HG03439 (cell line): ENCODE measurements around the gene SNX27.
"Not testable (repeated sequence)": the region's sequence is repeated elsewhere in the genome, so short reads cannot be mapped to it uniquely, and the experiment has no call there.

Source experiments
- ATAC-seq: cut with Tn5 transposase; IDR thresholded peaks from one replicate; pipeline ENCODE4 v1.9.1; 2021; ENCODE audit warnings: mild to moderate bottlenecking, moderate library complexity; ENCODE audit not compliant: unreplicated experiment

The SNX27 gene

GRCh38 chr1:151638074-151638775 lies 26.4 kb downstream of the SNX27 start:
- ATAC-seq, result no peak

DNA sequence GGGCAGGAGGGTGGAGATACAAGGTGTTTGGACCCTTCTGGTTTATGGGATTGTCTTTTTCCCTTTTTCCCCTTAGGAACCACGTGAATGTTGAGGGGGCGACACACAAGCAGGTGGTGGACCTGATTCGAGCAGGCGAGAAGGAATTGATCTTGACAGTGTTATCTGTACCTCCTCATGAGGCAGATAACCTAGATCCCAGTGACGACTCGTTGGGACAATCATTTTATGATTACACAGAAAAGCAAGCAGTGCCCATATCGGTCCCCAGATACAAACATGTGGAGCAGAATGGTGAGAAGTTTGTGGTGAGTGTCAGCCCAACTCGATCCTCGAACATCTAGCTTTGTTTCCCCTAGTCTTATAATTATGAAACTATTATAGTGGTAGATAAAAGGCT lies 27.0 kb downstream of the SNX27 start:
- no peak for ATAC-seq

- ATAC-seq, result no peak
Observed at GRCh38 chr1:151639466-151639865, 27.6 kb downstream of the SNX27 start.

- ATAC-seq, result no peak
Observed at GRCh38 chr1:151641229-151641628, 29.4 kb downstream of the SNX27 start.

DNA sequence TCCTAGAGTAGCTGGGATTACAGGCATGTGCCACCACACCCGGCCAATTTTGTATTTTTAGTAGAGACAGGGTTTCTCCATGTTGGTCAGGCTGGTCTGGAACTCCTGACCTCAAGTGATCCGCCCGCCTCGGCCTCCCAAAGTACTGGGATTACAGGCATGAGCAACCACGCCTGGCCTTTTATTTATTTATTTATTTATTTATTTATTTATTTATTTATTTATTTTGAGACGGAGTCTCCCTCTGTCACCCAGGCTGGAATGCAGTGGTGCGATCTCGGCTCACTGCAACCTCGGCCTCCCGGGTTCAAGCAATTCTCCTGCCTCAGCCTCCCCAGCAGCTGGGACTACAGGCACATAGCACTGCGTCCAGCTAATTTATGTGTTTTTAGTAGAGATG lies 31.2 kb downstream of the SNX27 start:
- not testable (repeated sequence) for ATAC-seq

DNA sequence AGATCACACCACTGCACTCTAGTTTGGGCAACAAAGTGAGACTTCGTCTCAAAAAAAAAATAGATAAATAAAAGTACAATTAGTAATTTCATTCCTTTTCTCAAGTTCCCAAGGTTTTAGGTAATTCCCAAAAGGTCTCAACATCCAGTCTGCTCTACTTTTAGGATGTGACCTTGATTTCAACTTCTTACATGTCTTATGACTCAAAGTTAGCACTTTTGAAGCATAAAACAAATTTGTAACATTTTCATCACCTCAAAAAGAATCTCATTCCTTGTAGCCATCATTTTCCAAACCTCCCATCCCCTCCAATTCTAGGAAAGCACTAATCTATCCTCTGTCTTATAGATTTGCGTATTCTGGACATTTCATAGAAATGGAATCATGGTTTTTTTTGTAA lies 32.2 kb downstream of the SNX27 start:
- no peak for ATAC-seq

GRCh38 chr1:151653397-151653796 lies 41.5 kb downstream of the SNX27 start:
- ATAC-seq, result no peak

- no peak for ATAC-seq
Observed at GRCh38 chr1:151655371-151655770, 43.5 kb downstream of the SNX27 start.

- no peak for ATAC-seq
Observed at GRCh38 chr1:151661751-151662150, 49.9 kb downstream of the SNX27 start.

DNA sequence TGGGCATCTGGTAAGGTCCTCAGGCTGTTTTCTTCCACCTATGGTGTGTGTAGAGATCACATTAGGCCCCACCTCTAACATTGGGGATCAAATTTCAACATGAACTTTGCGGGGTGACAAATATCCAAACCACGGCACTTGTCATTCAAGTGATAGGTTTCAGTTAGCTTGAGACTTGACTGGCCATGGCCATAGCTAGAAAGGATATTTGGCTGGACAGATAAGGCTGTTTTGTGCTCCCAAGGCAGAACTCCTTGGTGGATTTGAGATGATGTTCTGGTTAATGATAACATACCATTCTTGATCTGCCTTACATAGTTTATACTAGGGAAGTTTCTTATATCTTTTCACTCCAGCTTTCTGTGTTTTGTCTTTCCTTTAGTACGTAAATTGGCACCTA lies 56.2 kb downstream of the SNX27 start:
- no peak for ATAC-seq

DNA sequence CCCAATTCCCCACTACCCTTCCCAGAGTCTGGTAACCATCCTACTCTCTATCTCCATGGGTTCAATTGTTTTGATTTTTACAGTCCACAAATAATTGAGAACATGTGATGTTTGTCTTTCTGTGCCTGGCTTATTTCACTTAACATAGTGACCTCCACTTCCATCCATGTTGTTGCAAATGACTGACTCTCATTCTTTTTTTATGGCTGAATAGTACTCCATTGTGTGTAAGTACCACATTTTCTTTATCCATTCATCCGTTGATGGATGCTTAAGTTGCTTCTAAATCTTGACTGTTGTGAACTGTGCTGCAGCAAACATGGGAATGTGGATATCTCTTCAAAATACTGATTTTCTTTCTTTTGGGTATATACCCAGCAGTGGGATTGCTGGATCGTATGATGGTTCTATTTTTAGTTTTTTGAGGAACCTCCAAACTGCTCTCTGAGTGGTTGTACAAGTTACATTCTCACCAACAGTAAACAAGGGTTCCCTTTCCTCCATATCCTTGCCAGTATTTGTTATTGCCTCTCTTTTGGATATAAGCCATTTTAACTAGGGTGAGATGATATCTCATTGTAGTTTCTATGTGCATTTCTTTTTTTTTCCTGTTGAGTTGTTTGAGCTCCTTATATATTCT lies 58.3 kb downstream of the SNX27 start:
- ATAC-seq, result not testable (repeated sequence)

- no peak for ATAC-seq
Observed at GRCh38 chr1:151673407-151673806, 61.6 kb downstream of the SNX27 start.

DNA sequence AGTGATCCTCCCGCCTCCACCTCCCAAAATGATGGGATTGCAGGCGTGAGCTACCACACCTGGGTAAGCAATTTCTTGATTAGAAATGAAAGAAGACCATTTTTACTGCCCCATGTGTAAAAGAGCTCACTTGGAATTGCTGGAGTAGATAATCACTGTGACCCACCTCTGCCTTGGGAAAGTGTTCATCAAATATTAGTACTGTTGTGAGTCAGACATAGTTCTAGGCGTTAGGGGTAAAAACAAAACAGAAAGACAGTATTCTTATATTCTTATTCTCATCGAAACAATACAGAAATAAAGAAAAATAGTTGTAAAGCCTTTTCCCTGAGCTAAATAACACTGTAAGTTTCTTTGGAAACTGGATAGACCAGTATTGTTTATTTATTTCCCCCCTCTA lies 68.5 kb downstream of the SNX27 start:
- ATAC-seq, result no peak

- no peak for ATAC-seq
Observed at GRCh38 chr1:151680826-151681225, 69.0 kb downstream of the SNX27 start.

- ATAC-seq, result no peak
Observed at GRCh38 chr1:151681923-151682322, 70.1 kb downstream of the SNX27 start.

- not testable (repeated sequence) for ATAC-seq
Observed at GRCh38 chr1:151682901-151683300, 71.1 kb downstream of the SNX27 start.

DNA sequence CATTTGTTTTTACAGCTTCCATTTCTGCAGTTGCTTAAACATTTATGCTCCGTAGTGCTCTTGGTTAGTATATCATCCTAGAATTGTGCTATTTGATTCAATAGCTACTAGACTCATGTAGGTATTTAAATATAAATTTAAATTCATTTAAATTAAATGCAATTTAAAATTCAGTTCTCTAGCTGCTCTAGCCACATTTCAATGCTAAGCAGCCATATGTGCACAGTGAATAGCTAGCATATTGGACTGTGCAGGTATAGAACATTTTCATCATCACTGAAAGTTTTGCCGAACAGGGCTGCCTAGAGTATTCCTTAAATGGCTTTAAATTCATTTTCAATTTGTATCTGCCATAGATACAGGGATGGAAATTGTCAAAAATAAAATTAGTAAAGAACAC lies 72.3 kb downstream of the SNX27 start:
- no peak for ATAC-seq

DNA sequence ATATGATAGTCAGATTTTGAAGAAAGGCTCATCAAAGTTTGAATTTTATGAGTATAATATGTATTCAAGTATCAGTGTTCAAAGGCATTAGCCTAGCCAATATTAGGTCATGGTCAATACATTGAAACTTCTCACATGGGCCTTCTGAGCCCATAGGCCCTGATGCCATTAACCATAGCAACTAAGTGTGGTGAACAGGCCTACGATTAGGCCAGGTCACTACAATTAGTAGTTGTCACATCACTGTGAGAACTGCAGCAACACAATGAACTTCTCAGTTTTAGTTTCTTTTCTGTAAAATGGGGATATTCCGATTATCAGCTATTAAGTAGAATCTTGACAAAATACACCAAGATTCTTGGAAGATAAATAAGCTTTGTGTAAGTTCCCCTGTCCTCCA lies 74.7 kb downstream of the SNX27 start:
- ATAC-seq, result no peak

- ATAC-seq, result no peak
Observed at GRCh38 chr1:151689494-151689893, 77.6 kb downstream of the SNX27 start.

DNA sequence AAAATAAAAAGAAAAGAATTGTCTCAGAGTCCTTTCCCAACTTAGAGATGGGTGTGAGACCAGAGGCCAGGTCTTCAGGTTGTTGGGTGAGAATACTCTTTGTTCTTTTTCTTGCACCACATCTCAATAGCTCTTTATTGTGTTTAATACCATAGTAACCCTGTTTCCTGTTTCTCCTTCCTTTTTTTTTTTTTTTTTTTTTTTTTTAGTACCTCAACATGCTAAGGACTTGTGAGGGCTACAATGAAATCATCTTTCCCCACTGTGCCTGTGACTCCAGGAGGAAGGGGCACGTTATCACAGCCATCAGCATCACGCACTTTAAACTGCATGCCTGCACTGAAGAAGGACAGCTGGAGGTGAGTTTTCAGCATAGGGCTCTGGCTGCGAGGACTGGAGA lies 80.4 kb downstream of the SNX27 start:
- no peak for ATAC-seq

DNA sequence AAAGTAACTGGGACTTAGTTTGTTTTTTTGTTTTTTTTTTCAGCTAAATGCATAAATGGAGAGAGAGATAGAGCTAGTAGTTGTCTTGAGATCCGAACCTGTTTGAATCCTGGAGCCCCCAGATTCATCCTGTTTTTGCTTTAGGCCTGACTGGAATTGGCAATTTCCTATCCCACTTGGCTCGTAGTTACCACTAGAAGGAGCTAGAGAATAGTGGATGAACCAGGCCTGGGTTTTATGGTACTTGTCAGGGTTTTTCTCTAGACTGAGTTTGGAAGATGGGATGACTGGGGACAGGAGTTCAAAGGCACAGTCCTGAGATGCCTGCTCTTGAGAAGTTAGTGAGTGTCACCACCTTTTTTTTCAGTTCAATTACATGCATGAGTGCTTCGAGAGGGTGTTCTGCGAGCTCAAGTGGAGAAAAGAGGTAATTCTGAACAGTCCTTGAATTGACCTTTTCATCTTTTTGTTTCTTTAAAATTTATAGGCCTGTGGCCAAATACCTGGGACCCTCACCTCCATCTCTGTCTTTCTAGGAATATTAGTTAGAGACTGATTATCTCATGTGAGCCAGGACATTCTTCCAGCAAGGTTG lies 81.3 kb downstream of the SNX27 start:
- no peak for ATAC-seq

DNA sequence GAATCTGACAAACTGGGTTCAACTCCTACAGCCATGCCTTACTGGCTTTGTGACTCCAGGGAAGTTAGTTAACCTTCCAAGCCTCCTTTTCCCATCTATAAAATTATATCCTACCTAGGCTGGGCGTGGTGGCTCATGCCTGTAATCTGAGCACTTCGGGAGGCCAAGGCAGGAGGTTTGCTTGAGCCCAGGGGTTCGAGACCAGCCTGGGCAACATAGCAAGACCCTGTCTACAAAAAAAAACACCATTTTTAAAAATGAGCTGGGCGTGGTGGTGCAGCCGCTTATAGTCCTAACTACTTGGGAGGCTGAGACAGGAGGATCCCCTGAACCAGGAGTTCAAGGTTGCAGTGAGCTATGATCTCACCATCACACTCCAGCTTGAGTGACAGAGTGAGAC lies 89.7 kb downstream of the SNX27 start:
- no peak for ATAC-seq
